Activated naive CD4-positive, alpha-beta T cell (primary cell): ENCODE measurements around the gene AZIN2.
A peak's percentile ranks its signal among the peaks of the same experiment; 100 is the strongest.
"Not testable (repeated sequence)": the region's sequence is repeated elsewhere in the genome, so short reads cannot be mapped to it uniquely, and the experiment has no call there.

Source experiments
- DNase-seq, 4 experiments: peaks; one replicate each; lab custom pipeline; 2025; lab: John Stamatoyannopoulos, UW

Gene AZIN2

GRCh38 chr1:33080885-33081553, at the start of gene AZIN2:
Gene AZIN2, plus strand, starts transcription at chr1:33081153. Its CDS starts 1,097 bp downstream, at chr1:33082250.
- DNase-seq, result peak; percentile 82 to 97 (median 96)

DNA sequence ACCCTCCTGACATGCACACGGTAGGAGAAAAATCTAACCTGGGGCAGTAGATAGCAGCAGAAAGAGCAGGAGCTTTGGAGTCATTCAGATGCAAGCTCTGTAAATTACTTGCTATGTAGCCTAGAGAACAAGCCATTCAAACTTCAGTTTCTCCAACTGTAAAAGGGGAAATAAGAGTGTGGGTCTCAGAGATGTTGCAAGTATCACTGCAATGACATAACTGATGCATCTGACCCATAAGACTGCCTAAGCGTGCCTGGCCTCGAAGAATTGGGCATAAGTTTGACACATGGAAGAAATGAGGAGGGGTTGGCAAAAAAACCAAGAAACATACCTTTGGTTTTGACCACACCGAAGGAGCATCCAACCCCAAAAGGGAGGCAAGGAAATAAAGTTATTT, 49.4 kb upstream of the AZIN2 start:
- DNase-seq, result no peak

DNA sequence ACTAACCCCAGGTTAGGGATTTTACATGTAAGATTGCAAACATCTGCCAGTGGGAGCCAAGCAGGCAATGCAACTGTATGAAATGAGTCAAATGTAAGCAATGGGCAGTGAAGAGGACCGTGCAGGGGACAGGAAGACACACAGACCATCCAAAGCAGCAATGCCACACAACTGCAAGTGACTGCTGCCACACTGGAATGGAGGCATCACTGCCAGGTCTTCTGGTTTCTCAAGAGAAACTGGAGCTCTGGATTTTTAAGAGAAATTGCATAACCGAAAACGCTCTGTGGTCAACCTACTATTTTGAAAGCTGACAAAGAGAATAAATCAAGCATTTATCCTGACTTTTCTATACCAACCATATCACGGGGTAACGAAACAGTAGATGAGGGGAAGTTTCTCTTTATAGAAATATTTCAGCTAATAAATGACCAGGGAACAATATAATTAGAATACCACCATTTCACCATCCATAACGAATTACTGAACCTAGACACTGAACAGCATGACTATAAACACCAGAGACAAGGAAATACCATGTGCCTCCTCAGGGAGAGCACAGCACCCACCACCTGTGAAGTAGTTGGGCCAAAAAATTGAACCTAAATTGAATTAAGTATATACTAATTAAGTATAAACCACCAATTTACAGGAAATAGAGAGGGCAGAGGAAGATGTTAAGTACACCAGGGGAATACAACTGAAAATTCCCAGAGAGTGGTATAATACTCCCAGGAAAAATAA, 48.7 kb upstream of the AZIN2 start:
- DNase-seq, result no peak

GRCh38 chr1:33036051-33036525, 44.9 kb upstream of the AZIN2 start:
- DNase-seq, result no peak

DNA sequence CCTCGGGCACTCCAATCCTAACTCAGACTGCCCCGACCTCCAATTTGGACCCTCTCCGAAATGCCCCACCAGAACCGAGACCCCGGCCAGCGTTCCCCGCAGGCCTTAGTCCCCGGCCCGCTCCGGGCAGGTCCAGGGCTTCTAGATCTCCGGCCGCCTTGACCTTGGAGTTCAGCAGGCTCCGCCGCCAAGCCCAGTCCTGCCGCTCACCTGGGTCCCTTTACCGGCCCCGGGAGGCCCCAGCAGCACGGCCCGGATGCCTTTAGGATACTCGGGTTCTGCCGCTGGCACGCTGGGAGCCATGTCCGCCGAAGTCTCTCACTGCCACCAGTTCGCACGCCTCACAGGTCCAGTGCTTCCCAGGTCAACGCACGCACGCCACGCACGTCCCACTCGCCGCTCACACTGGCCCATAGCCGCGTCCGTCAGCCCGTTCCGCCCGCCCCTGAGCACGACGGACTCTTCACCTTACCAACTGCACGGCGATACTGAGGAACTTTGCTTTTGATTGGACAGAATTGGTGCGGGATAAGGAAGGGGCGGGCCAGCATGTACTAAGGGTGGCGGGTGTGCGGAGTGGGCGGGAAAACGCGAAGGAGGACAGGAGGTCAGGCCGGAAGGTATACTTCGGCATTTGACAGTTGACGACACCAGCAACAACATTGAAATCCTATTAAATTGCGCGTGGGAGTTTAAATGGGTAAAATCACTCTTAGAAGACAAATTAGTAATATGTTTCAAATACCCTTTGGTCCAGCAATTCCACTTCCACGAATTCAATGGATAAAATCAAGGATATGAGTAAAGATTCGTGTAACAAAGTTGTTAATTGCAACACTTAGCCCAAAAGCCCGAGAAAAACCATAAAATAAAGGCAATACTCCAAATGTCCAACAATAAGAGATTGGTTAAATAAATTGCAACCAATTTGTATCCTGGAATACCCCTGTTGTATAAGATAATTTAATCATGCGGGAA, 44.1 kb upstream of the AZIN2 start, which contains the start of gene AK2:
AK2 (minus strand) TSS at position 358 of the 978 bp plus-strand sequence; CDS start at position 303, 55 bp downstream.
- DNase-seq, result peak; percentile 70 to 77 (median 73)

DNA sequence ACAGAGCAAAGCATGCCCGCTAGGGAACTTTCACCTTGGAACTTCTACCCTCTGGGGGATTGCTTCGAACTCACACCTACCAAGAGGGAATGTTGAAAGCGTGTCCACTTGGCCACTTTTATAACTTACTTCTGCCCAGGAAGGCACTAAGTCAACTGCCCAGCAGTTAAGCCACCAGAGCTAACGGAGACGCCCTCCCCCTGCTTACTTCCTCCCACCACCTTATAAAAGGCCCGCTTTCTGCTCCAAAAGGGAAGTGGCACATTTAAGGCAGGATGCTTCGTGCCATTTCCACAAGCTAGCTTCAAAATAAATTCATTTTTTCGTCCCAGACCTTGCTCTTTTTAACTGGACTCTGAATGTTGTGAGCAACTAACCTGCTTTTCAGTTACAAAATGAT, 41.1 kb upstream of the AZIN2 start:
- DNase-seq, result no peak

DNA sequence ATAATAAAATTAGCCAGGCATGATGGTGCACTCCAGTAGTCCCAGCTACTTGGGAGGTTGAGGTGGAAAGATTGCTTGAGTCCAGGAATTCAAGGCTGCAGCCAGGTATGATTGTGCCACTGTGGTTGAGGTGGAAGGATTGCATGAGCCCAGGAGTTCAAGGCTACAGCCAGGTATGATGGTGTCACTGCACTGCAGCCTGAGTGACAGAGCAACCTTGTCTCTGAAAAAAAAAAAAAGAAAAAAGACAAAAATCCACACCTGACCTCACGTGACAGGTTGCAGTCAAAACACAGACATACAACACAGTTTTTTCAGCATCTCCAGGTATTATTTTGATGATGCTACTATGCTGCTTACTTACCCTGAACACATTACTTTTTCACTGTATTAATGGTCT, 39.9 kb upstream of the AZIN2 start:
- DNase-seq, result no peak

- DNase-seq, result no peak
Observed at GRCh38 chr1:33042831-33043230, 38.1 kb upstream of the AZIN2 start.

- DNase-seq, result no peak
Observed at GRCh38 chr1:33043267-33044092, 37.5 kb upstream of the AZIN2 start.

GRCh38 chr1:33045246-33045645, 35.7 kb upstream of the AZIN2 start:
- DNase-seq, result no peak

GRCh38 chr1:33045814-33046213, 35.1 kb upstream of the AZIN2 start:
- DNase-seq, result no peak

GRCh38 chr1:33046234-33046633, 34.7 kb upstream of the AZIN2 start:
- DNase-seq, result not testable (repeated sequence)

- DNase-seq, result no peak
Observed at GRCh38 chr1:33047290-33047689, 33.7 kb upstream of the AZIN2 start.

DNA sequence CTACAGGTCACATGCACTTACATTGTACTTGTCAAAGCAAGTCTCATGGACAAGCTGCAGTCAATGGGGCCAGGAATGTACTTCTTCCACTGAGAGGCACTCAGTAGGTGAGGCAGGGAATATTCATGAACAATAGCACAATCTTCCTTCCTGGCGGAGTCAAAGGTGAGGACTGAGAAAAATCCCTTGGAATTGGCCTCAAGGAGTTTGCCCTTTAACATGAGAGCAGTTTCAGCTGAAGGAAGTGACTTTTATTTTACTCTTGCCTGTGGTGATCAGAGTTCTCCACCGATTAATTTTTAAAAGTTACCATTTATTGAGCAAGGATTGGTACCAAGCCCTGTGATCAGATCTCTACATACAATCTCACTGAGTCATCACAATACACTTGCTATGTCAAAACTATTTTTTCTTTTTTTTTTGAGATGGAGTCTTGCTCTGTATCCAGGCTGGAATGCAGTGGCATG, 33.1 kb upstream of the AZIN2 start:
- DNase-seq, result no peak

GRCh38 chr1:33048426-33048825, 32.5 kb upstream of the AZIN2 start:
- DNase-seq, result no peak

DNA sequence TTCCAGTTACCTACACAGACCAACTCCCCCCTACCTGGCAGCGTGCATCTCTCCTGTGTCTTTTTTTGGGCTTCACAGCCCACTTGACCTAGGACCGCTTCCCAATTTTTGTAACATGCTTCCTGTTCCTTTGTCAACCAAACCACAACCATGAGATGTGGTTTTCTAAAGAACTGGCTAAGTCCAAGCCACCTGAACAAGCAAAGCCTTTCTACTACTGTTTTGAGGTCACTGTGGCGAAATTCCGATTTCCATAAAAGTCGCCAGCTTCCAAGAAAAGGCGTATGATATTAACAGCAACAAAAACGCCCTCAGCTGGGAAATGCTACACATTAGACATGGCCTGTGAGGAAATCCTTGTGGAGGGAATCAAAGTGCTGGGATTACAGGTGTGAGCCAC, 31.6 kb upstream of the AZIN2 start:
- no peak for DNase-seq

- no peak for DNase-seq
Observed at GRCh38 chr1:33050221-33051076, 30.5 kb upstream of the AZIN2 start.

GRCh38 chr1:33055210-33056008, 25.5 kb upstream of the AZIN2 start:
- DNase-seq, result peak in 1 of 4 experiments; percentile 3

- no peak for DNase-seq
Observed at GRCh38 chr1:33056426-33056825, 24.5 kb upstream of the AZIN2 start.
